Pancreas (tissue), 10 donors: Measurements from ENCODE around the gene MICAL3. TPM values are rescaled to one million over a fixed set of nuclear protein-coding genes. Genes with fewer than 3 reads are reported as not detected.

ENCODE experiments used
- ATAC-seq, 4 donors: fragments of 200-7000 bp; cut with Tn5 transposase; one replicate each; pipeline versions ENCODE4 v1.8.0 to v1.9.1; 2020; ENCODE audit warnings: mild to moderate bottlenecking in 4 of 4, moderate library complexity in 4 of 4
- DNase-seq, 6 donors: peaks; one replicate each; pipeline ENCODE4 v3.0.0-alpha.2; 2020
- FAIRE-seq: peaks from 2 replicates; lab custom pipeline; 2012; peaks lifted over from hg19 to GRCh38; lab: Jason Lieb, UNC
- H3K27ac ChIP-seq, 4 donors: fragments of 200-600 bp; sonication (generic); 1 replicate in 3 of 4; 2 replicates in 1 of 4; pipeline versions ENCODE4 v1.5.0 to v1.8.0; 2020
- H3K27me3 ChIP-seq, 4 donors: fragments of 200-600 bp; one replicate each; pipeline ENCODE4 v1.8.0; 2021
- H3K36me3 ChIP-seq, 3 donors: fragments of 200-600 bp; sonication (generic) in 1 of 3; one replicate each; pipeline versions ENCODE4 v1.5.0 to v1.8.0; 2020 to 2021
- H3K4me1 ChIP-seq, 3 donors: fragments of 200-600 bp; one replicate each; pipeline ENCODE4 v1.8.0; 2021
- H3K4me3 ChIP-seq, 4 donors: fragments of 200-600 bp; sonication (generic) in 2 of 4; one replicate each; pipeline versions ENCODE4 v1.5.0 to v1.8.0; 2020 to 2021
- H3K9me3 ChIP-seq, 4 donors: fragments of 200-600 bp; one replicate each; pipeline ENCODE4 v1.8.0; 2021
- WGBS, 2 donors: extraction: QIAGEN DNeasy Blood & Tissue Kit; methylation state at CpG; one replicate each; pipeline ENCODE4 v1.1.7; 2013; 5-methylcytosine and 5-hydroxymethylcytosine counted together
- intact Hi-C, 3 donors: fragments of 100-400 bp; cut with DNase I; formaldehyde crosslinking; loops; one replicate each; pipeline versions ENCODE4 v1.11.1 to v1.14.2; 2022
- polyA plus RNA-seq, 2 donors: library from polyadenylated mRNA; stranded (reverse); fragments of 200-250 nt; gene quantifications; one replicate each; pipeline ENCODE4 v1.2.3, GENCODE V29; 2013
- total RNA-seq, 6 donors: library from RNA; stranded (reverse); fragmentation: NEBNext Ultra II Directional in 4 of 6; extraction: Animal tissue kit (Norgen Biotek cat#: 25700) in 4 of 6; gene quantifications; one replicate each; pipeline versions ENCODE4 v1.2.1 to v1.2.4, GENCODE V29; 2021 to 2023
- TF ChIP-seq, protein P1 (sequence below), 4 donors: fragments of 200-600 bp; sonication (generic) in 3 of 4; IDR thresholded peaks; one replicate each; pipeline versions ENCODE4 v1.5.0 to v1.8.0; 2021; ENCODE audit warnings: antibody characterized with exemption in 4 of 4
- donor health status: healthy with polysubstance abuse.
- donor health status: DM: no; HTN: no; CAD: no; lungs with moderate emphysema.
- donor health status: DM: no; HTN: no; CAD: no.
- donor health status: control.
- donor health status: control.
- donor health status: Bipolar disorder and iron deficiency.
- donor health status: DM: yes; HTN: yes; CAD: no.
- donor health status: DM: no; HTN: no; CAD: no.
- donor health status: DM: no; HTN: no; CAD: no.
- donor health status: DM: yes; HTN: yes; CAD: no.

The MICAL3 gene
- total and polyA plus RNA-seq, 8 donors = 5.9 to 56.8 (median 25.5) TPM

DNA sequence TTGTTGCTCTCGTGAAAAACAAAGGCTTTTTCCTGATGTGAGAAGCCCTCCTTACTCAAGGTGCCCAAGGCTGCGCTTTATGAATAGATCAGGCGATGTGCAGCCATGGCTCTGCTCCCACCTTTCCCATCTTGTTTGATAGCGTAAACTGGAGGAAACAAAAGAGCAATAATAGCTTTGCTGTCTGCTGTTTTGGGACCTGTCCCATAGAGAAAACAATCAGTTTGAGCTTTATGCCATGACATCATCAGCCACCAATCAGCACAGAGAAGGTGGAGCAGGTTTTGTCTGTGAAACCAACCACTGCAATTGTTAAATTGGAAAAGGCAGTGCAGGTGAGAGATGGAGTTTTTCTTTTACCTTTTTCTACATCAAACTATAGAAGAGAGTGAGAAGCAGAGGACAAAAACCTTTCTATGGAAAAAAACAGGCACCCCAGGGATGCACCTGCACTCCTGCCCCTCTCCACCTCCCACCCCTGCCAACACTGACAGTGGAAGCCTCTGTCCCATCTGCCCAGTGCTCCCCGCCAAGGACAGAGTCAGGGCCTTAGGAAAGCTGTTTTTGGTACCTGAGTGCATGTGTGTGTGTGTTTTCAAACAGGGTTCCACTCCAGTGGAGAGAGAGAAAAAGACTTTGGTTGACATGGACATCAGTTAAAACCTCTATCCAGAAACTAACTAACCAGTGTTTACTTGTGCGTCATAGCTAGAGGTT, 80.7 kb downstream of the MICAL3 start:
- TF ChIP-seq, protein P1, sequence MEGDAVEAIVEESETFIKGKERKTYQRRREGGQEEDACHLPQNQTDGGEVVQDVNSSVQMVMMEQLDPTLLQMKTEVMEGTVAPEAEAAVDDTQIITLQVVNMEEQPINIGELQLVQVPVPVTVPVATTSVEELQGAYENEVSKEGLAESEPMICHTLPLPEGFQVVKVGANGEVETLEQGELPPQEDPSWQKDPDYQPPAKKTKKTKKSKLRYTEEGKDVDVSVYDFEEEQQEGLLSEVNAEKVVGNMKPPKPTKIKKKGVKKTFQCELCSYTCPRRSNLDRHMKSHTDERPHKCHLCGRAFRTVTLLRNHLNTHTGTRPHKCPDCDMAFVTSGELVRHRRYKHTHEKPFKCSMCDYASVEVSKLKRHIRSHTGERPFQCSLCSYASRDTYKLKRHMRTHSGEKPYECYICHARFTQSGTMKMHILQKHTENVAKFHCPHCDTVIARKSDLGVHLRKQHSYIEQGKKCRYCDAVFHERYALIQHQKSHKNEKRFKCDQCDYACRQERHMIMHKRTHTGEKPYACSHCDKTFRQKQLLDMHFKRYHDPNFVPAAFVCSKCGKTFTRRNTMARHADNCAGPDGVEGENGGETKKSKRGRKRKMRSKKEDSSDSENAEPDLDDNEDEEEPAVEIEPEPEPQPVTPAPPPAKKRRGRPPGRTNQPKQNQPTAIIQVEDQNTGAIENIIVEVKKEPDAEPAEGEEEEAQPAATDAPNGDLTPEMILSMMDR (IDR thresholded peaks at IDR 0.05) = no peak
- WGBS, 2 donors = 61 to 75% methylated on average over 6 of the region's 6 CpGs
- ATAC-seq = peak; percentile 70 to 78 (median 74)

DNA sequence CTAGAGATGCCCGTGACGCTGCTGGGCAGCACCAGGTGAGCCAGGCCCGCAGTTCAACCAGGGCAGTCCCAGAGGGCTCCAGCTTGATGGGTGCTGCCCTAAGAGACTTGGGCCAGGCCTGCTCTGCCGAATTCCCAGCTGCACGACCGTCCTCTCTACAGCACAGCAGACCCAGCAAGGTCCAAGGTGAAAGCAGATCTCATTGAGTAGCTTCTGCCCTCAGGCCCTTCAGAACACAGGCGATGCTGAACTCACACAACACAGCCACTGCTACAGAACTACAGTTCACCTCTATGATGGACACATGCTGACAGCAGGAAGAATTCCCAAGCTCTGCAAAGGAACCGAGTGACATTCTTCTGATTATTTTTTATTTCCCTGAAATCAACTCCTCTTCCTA, 81.6 kb downstream of the MICAL3 start:
- Histone ChIP-seq H3K27me3 (no peaks in the 10 kb centered on the region), H3K4me1 (peaks cover 19 to 42% (median 19%) of the 10 kb centered on the region in 3 donors), H3K27ac (peak overlapping the region in 2 of 4 donors; percentile 58 to 66), H3K4me3 (no peak overlapping the region), H3K9me3 (no peaks in the 10 kb centered on the region), H3K36me3 (no peaks in the 10 kb centered on the region)
- intact Hi-C loops = no loop called here
- ATAC-seq (peak in 1 of 4 donors; percentile 9), FAIRE-seq (no peak), DNase-seq (no peak)
- 76 to 82% methylated on average over 8 of the region's 8 CpGs for WGBS, 2 donors
- TF ChIP-seq, protein P1 (IDR thresholded peaks at IDR 0.05) = no peak

More for the DNA sequence above, 80.7 kb downstream of the MICAL3 start:
- intact Hi-C loops = no loop called here
- Histone ChIP-seq H3K27me3 (no peaks in the 10 kb centered on the region), H3K4me1 (peaks cover 11 to 35% (median 13%) of the 10 kb centered on the region in 3 donors), H3K4me3 (no peak overlapping the region), H3K36me3 (no peaks in the 10 kb centered on the region), H3K27ac (peak overlapping the region in 2 of 4 donors; percentile 58 to 66), H3K9me3 (no peaks in the 10 kb centered on the region)
- no peak for FAIRE-seq
- DNase-seq = peak in 2 of 6 donors; percentile 38 to 40

GRCh38 chr22:17941471-17942406, 82.6 kb downstream of the MICAL3 start:
- whole genome bisulfite sequencing, 2 donors = 93 to 95% methylated on average over 18 of the region's 18 CpGs
- no peak for DNase-seq
- Histone ChIP-seq H3K27me3 (no peaks in the 10 kb centered on the region), H3K4me1 (peaks cover 19 to 42% (median 22%) of the 10 kb centered on the region in 3 donors), H3K9me3 (no peaks in the 10 kb centered on the region), H3K27ac (no peak overlapping the region), H3K36me3 (no peaks in the 10 kb centered on the region), H3K4me3 (no peak overlapping the region)
- intact Hi-C loops = no loop called here
- TF ChIP-seq, protein P1 (IDR thresholded peaks at IDR 0.05) = no peak
- no peak for ATAC-seq
- FAIRE-seq = no peak

DNA sequence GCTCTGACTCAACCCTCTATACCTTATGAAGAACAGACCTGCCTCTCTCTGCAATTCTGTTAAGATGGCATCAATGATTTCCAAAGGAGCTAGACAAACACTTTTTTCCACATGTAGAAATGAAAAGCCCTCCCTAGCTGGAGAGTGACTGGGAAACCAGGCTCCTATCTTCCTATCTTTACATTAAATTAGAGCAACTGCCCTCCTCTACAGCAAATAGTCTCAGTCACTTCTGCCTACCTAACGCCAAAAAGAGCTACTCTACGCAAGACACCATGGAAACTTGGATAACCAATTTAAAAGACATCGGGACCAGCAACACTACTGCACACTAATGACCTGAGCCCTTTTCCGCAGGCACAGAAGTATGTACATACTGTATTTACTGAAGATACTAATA, 84.8 kb downstream of the MICAL3 start:
- Histone ChIP-seq H3K27ac (no peak overlapping the region), H3K27me3 (no peaks in the 10 kb centered on the region), H3K36me3 (no peaks in the 10 kb centered on the region), H3K4me3 (no peak overlapping the region), H3K9me3 (no peaks in the 10 kb centered on the region), H3K4me1 (peaks cover 19 to 34% (median 22%) of the 10 kb centered on the region in 3 donors)
- TF ChIP-seq, protein P1 (IDR thresholded peaks at IDR 0.05) = no peak
- DNase-seq (no peak), FAIRE-seq (no peak), ATAC-seq (no peak)
- 95% methylated on average over 4 of the region's 4 CpGs for WGBS, 2 donors
- intact Hi-C loops = no loop called here
